Esophagus muscularis mucosa (tissue), 4 donors: ENCODE measurements around the gene PRDX6.

ENCODE experiments used
- CTCF ChIP-seq, 3 experiments: fragments of 200-600 bp in 2 of 3; fragments of 450-650 bp in 1 of 3; sonication (generic) in 2 of 3; IDR thresholded peaks; one replicate each; pipeline ENCODE4 v1.5.1; 2017 to 2019; ENCODE audit warnings: antibody characterized with exemption in 3 of 3, mild to moderate bottlenecking in 2 of 3, moderate library complexity in 1 of 3
- EP300 ChIP-seq: sonication (generic); formaldehyde crosslinking; IDR thresholded peaks from one replicate; pipeline ENCODE4 v1.6.1; 2017; ENCODE audit warnings: antibody characterized with exemption
- POLR2A ChIP-seq: fragments of 450-650 bp; IDR thresholded peaks from one replicate; pipeline ENCODE4 v1.6.1; 2017; ENCODE audit warnings: antibody characterized with exemption, moderate library complexity, mild to moderate bottlenecking, low read depth
- POLR2AphosphoS5 ChIP-seq, 2 donors: sonication (generic); formaldehyde crosslinking; IDR thresholded peaks; one replicate each; pipeline ENCODE4 v1.6.1; 2017; ENCODE audit warnings: antibody characterized with exemption in 2 of 2

GRCh38 chr1:173447224-173447623 is 29.9 kb upstream of the PRDX6 start:
- TF ChIP-seq CTCF (IDR thresholded peaks at IDR 0.05) (no peak), POLR2A (no peak), POLR2AphosphoS5 (IDR thresholded peaks at IDR 0.05) (no peak), EP300 (no peak)
